GM18519 (cell line): ENCODE results near the gene OBSL1.
A peak's percentile ranks its signal among the peaks of the same experiment; 100 is the strongest.

ENCODE experiments used
- ATAC-seq: cut with Tn5 transposase; IDR thresholded peaks from one replicate; pipeline ENCODE4 v1.9.1; 2021; ENCODE audit warnings: mild to moderate bottlenecking, moderate library complexity; ENCODE audit not compliant: unreplicated experiment, low FRiP score

The OBSL1 gene

GRCh38 chr2:219536967-219537366, 34.4 kb downstream of the OBSL1 start:
- ATAC-seq: no peak

GRCh38 chr2:219536425-219536824, 34.9 kb downstream of the OBSL1 start:
- ATAC-seq: no peak

- no peak for ATAC-seq
Measured at GRCh38 chr2:219533930-219534661, 37.2 kb downstream of the OBSL1 start.

GRCh38 chr2:219532378-219532649, 39.0 kb downstream of the OBSL1 start:
- no peak for ATAC-seq

GRCh38 chr2:219531639-219532377, 39.5 kb downstream of the OBSL1 start:
- no peak for ATAC-seq

GRCh38 chr2:219530048-219530963, 41.0 kb downstream of the OBSL1 start:
- ATAC-seq: peak; percentile 83

GRCh38 chr2:219527472-219527871, 43.9 kb downstream of the OBSL1 start:
- ATAC-seq: no peak

GRCh38 chr2:219527076-219527394, 44.3 kb downstream of the OBSL1 start:
- ATAC-seq: no peak

- no peak for ATAC-seq
Measured at GRCh38 chr2:219526320-219527075, 44.8 kb downstream of the OBSL1 start.

- ATAC-seq: no peak
Measured at GRCh38 chr2:219525533-219526232, 45.7 kb downstream of the OBSL1 start.

- ATAC-seq: no peak
Measured at GRCh38 chr2:219524817-219525216, 46.5 kb downstream of the OBSL1 start.

GRCh38 chr2:219523031-219523671, 48.2 kb downstream of the OBSL1 start:
- ATAC-seq: no peak

- no peak for ATAC-seq
Measured at GRCh38 chr2:219522111-219523030, 49.0 kb downstream of the OBSL1 start.

GRCh38 chr2:219521066-219521880, 50.1 kb downstream of the OBSL1 start:
- ATAC-seq: no peak

GRCh38 chr2:219520079-219520478, 51.3 kb downstream of the OBSL1 start:
- ATAC-seq: no peak

GRCh38 chr2:219519526-219519916, 51.8 kb downstream of the OBSL1 start:
- ATAC-seq: no peak

GRCh38 chr2:219517954-219518778, 53.2 kb downstream of the OBSL1 start:
- no peak for ATAC-seq
